Measurements from ENCODE around the gene RIPK3.
"Not testable (repeated sequence)": the region's sequence is repeated elsewhere in the genome, so short reads cannot be mapped to it uniquely, and the experiment has no call there.

The RIPK3 gene

DNA sequence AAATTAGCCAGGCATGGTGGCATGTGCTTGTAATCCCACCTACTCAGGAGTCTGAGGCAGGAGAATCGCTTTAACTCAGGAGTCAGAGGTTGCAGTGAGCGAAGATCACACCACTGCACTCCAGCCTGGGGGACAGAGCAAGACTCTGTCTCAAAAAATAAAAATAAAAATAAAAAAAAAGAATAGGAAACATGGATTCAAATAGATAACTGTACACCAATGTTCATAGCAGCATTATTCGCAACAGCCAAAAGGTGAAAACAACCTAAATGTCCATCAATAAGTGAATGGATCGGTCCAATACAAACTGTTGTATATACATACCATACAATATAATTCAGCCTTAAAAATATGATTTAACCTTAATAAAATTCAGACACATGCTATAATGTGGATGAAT is 3.1 kb upstream of the RIPK3 start:
- no peak for DNase-seq

- DNase-seq, result no peak
Observed at GRCh38 chr14:24340606-24341005, 815 bp upstream of the RIPK3 start.

DNA sequence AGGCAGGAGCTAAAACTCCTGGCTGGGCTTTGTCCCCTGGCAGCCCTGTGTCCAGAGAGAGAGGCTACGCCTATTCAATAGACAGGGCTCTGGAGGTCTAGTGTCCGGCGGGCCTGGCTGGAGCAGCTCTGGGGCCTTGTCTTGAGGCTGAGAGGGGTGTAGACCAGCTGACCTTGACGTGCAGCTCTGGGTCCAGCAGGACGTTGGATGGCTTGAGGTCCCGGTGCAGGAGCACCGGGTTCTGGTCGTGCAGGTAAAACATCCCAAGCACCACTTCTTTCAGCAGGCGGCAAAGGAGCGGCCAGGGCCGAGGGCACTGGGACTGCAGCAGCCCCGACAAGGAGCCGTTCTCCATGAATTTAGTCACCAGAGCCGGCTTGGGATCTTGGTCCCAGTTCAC is 948 bp downstream of the RIPK3 start:
- no peak for DNase-seq

DNA sequence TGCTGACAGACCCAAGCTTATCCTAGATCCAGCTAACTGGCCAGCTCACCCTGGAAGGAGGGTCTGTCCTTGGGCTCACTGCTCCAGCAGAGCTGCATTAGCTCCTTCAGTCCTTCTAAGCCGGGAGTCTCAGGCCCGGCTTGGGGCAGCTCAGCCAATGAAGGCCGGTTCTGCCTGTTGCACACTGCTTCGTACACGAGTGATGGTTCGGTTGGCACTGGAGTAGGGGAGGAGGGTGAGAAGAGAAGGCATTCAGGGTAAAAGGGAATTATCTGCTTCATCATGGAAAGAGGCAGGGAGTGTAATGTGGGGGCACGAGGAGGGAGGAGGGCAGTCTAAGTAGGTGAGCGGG is 2.0 kb downstream of the RIPK3 start:
- no peak for DNase-seq

DNA sequence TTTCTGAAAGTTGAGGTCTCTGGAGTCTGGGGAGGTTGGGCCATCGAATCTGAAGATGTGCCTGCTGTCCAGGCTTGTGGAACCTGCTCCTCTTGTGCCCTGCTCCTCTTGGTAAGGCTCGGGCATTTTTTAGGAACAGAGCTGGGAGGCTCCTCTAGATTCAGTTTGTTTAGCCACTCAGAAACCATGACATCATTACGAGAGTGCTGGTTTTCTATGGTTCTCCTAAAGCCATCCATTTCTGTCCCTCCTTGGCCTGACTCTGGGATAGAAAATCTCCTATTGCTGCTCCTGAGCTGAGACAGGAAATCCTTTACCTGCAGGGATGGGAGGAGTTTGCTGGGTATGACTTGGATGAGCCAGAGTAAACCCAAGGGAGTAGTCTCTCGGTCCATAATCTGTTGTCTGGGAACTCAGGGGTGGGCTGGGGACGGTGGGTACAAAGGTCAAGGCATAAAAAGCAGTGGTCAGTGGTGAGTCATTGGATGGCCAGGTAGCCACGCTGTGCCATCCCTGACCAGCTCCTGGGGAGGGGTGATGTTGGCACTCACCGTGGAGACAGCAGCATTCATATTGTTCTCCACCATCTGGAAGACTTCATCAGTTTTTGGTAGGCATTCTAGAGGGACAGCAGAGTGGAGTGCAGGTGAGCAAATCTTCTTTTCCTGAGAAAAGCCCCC is 2.5 kb downstream of the RIPK3 start:
- no peak for DNase-seq

DNA sequence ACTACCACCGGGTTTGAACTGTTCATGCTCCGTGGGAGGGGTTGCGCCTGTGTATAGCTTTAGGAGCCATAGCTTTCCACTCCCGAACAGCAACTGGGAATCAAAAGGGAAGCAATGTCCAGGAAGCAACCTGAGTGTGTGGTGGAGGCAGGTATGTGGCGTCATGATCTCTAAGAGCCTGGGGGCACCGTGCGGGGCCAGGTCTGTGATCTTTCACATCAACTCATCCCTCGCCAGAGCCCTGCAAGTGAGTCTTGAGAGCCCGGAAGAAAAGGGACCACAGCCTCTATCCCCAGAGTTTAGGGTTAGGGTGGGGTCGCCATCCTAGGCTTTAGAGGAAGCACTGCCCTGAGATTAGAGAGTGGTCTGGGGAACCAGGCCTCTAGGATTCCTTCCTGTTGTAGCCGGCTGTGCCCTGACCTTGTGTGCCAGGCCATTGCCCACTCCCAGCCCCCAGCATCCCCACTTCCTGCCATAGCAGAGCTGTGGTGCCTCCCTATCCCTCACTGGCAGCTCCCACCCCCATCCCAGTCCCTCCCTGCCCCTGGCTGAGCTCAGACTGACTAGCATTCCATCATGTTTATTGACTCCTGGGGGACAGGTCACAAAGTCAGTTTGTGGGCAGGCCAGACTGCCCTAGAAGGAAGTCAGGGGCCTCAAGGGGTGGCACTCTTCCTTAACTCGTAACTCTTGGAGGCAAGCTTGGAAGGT is 4.2 kb downstream of the RIPK3 start:
- no peak for DNase-seq

DNA sequence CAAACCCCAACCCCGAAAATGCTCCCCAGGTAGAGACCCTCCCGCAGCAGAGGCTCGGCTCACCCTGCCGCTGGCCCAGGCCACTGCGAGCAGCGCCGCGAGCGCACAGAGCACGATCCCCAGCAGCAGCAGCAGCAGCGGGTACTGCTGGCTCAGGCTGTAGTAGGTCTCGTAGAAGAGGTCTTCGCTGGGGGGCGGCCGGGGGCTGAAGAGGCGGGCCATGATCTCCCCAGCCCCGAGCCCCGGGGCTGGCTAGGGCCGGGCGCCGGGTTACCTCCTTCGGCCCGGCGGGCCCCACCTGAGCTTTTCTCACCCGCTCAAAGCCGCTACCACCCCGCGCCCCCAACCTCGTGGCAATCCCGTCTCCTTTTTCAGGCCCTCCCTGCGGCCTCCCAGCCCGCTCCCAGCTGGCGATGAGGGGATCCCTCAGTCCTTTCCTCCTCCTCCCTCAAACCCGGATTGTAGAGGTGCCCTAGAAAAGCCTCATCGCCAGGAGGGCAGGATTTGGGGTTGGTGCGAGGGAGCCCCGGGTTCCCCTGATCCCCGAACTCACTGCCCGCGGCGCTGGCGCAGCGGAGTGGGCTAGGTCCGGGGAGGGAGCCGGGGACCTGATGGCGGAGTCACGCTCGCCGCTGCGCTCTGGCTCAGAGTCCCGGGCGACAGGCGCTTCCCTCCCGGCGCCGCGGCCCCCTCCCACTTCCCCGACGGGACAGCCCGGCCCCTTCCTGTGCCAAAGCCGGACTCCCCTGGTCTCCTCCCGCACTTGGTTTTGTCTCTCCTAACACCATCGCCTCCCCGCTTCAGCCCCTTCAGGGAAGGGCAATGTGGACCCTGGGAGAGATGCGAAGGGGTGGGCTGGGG is 5.1 kb downstream of the RIPK3 start, which contains the start of gene ADCY4:
Gene ADCY4, minus strand, starts transcription at position 641 of the 861 bp plus-strand sequence. Its CDS starts 419 bp downstream, at position 222.
- DNase-seq, result no peak

GRCh38 chr14:24332268-24332993 is 7.4 kb downstream of the RIPK3 start:
- peak in 1 of 2 experiments; percentile 28 for DNase-seq

- DNase-seq, result no peak
Observed at GRCh38 chr14:24331731-24332267, 8.0 kb downstream of the RIPK3 start.

GRCh38 chr14:24330973-24331674 is 8.7 kb downstream of the RIPK3 start:
- DNase-seq, result no peak

DNA sequence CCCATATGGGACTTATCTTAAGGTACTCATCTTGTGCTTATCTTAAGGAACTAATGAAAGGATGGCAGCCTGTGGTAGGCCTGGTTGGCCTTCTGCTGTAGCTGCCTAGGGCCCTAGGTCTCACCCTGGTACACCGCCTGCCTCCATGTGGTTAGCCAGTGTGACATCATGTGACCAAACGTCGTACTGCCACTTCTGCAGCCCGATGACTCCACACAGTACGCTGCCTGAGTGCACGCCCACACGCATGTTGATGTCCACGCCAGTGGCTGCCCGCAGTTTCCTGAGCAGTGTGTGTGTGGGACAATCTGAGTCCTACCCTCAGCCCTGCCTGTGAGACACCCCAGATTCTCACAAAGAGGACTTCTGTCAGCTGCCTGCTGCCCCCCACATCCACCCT is 10.1 kb downstream of the RIPK3 start:
- no peak for DNase-seq

DNA sequence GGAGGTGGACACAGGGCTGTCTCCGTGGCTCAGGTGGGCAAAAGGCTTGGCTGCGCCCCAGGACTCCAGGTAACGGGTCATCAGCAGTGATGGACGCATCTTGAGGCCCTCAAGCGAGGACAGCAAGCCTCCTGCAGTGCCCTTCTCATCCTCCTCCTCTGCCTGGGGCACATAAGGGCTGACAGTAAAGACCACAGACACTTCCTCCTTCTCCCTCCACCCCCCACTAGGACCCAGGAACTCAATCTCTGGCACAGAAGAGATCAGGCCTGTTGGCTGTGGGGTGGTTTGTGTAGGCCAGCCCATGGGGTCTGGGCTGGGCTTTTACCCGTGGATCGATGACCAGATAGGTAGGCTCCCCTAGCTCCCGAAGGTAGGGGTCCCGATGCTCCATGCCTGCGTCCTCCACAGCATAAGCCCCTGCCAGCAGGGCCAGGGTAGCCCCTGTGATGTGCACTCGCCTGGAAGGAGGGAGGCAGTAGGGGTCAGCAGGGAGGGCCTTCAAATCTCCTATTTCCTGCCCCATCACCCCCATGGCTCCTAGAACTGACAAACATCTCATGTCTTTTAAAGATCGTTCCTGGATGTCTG is 10.6 kb downstream of the RIPK3 start:
- no peak for DNase-seq

DNA sequence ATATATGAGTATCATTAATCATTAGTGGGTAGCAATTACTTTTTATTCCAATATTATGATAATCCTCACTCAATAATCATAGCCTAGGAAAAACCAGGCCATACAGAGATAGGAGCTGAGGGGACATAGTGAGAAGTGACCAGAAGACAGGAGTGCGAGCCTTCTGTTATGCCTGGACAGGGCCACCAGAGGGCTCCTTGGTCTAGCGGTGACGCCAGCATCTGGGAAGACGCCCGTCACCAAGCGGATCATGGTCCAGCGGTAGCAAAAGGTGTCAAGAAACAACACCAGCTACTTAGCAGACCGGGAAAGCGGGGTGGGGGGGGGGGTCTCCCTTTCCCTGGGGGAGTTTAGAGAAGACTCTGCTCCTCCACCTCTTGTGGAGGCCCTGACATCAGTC is 11.9 kb downstream of the RIPK3 start:
- DNase-seq, result not testable (repeated sequence)

GRCh38 chr14:24327303-24327702 is 12.5 kb downstream of the RIPK3 start:
- DNase-seq, result no peak

GRCh38 chr14:24325963-24326362 is 13.8 kb downstream of the RIPK3 start:
- DNase-seq, result no peak

GRCh38 chr14:24325041-24325530 is 14.7 kb downstream of the RIPK3 start:
- DNase-seq, result no peak

DNA sequence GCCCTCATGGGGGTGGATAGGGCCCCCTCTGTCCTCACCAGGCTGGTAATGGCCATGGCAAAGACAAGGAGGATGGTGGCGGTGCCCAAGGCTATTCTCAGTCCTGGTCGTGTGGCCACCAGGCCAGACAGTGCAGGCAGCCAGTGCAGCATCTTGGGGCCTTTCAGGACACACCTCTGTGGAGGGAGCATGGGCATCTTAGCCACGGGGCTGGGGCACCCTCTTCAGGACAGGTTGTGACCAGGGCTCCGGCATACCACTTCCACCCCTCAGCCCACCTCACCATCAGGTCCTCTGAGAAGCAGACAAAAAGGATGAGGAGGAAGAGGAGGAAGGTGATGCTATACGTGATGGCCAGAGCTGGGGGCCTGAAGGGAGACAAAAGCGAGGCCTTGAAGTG is 15.8 kb downstream of the RIPK3 start:
- no peak for DNase-seq

GRCh38 chr14:24323341-24323740 is 16.4 kb downstream of the RIPK3 start:
- DNase-seq, result no peak

DNA sequence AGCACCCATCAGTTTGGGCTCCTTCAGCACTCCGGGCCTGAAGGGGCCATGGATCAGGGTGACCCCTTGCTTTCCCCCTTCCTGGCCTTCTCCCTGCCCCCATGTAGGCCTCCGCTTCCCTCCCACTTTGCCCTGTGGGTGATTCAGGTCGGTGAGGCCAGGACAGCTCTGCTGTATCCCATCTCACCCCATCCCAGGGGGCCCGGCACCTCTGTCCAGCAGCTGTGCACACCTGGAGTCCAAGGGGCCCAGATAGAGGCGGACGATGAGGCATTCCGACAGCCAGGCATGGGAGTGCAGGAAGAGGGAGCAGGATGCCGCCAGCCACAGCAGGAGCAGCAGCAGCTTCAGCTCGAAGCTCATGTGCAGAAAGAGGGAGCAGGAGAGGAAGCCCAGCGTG is 17.1 kb downstream of the RIPK3 start:
- no peak for DNase-seq

- DNase-seq, result no peak
Observed at GRCh38 chr14:24321212-24321975, 18.4 kb downstream of the RIPK3 start.
